B cell (primary cell): Measurements from ENCODE around the gene AP1M1. TPM values are rescaled to one million over a fixed set of nuclear protein-coding genes. Genes with fewer than 3 reads are reported as not detected.

ENCODE experiments used
- ATAC-seq: fragments of 200-7000 bp; cut with Tn5 transposase; one replicate; pipeline ENCODE4 v1.10.0; 2021; ENCODE audit warnings: low read depth, mild to moderate bottlenecking, moderate number of reproducible peaks, moderate library complexity
- CTCF ChIA-PET: fragments of 350-600 bp; sonication (Branson Sonifier 250); formaldehyde crosslinking; loops from one replicate; lab custom pipeline; 2021; ENCODE audit warnings: antibody characterized with exemption, inconsistent platforms; lab: Charles Lee
- POLR2A ChIA-PET: fragments of 350-600 bp; sonication (Branson Sonifier 250); formaldehyde crosslinking; loops from one replicate; lab custom pipeline; 2021; ENCODE audit warnings: antibody characterized with exemption; lab: Charles Lee
- DNase-seq: peaks from one replicate; pipeline ENCODE4 v3.0.0; 2013
- H2AFZ ChIP-seq: 2 replicates; pipeline ENCODE4 v1.6.1; 2012; ENCODE audit warnings: mild to moderate bottlenecking, low read depth, low read length; ENCODE audit not compliant: insufficient read depth, poor library complexity, severe bottlenecking
- H3K27ac ChIP-seq, 2 donors: 1 replicate in 1 of 2; 2 replicates in 1 of 2; pipeline ENCODE4 v1.5.1; 2012 to 2013; ENCODE audit warnings: low read length in 2 of 2, mild to moderate bottlenecking in 2 of 2, moderate library complexity in 1 of 2
- H3K27me3 ChIP-seq, 4 experiments: fragments of 200-600 bp in 1 of 4; sonication (generic) in 1 of 4; replicated peaks in 1 of 4; 1 replicate in 2 of 4; 2 replicates in 2 of 4; pipeline versions ENCODE4 v1.6.1 to v1.7.0; 2013 to 2016; ENCODE audit warnings: low read length in 3 of 4, mild to moderate bottlenecking in 2 of 4, mixed read lengths in 1 of 4, moderate library complexity in 1 of 4; ENCODE audit not compliant: insufficient read depth in 4 of 4, control insufficient read depth in 3 of 4; ENCODE audit errors: control extremely low read depth in 1 of 4
- H3K36me3 ChIP-seq, 2 experiments: replicated peaks in 1 of 2; 1 replicate in 1 of 2; 2 replicates in 1 of 2; pipeline versions ENCODE4 v1.6.1 to v1.7.1; 2013; ENCODE audit warnings: low read length in 1 of 2; ENCODE audit not compliant: insufficient read depth in 2 of 2, control insufficient read depth in 1 of 2; ENCODE audit errors: control extremely low read depth in 1 of 2, extremely low read depth in 1 of 2
- H3K4me1 ChIP-seq, 2 donors: fragments of 200-600 bp in 1 of 2; sonication (generic) in 1 of 2; 1 replicate in 1 of 2; 2 replicates in 1 of 2; pipeline versions ENCODE4 v1.5.1 to v1.6.1; 2013 to 2017; ENCODE audit warnings: low read length in 2 of 2; ENCODE audit not compliant: control insufficient read depth in 2 of 2, insufficient read depth in 2 of 2
- H3K4me2 ChIP-seq: replicated peaks from 2 replicates; pipeline ENCODE3; 2012; ENCODE audit warnings: mild to moderate bottlenecking, low read depth, low read length; ENCODE audit not compliant: poor library complexity, severe bottlenecking
- H3K4me3 ChIP-seq, 5 experiments: fragments of 200-600 bp in 1 of 5; sonication (generic) in 1 of 5; 1 replicate in 3 of 5; 2 replicates in 2 of 5; pipeline versions ENCODE4 v1.5.1 to v1.7.0; 2011 to 2016; ENCODE audit warnings: low read length in 4 of 5, mild to moderate bottlenecking in 4 of 5, low read depth in 2 of 5, control low read depth in 1 of 5, moderate library complexity in 1 of 5; ENCODE audit not compliant: insufficient read depth in 1 of 5; ENCODE audit errors: control extremely low read depth in 1 of 5, extremely low read depth in 1 of 5
- H3K79me2 ChIP-seq: fragments of 200-600 bp; sonication (generic); one replicate; pipeline ENCODE4 v1.6.0; 2016; ENCODE audit warnings: low read length; ENCODE audit not compliant: control insufficient read depth, insufficient read depth
- H3K9ac ChIP-seq: fragments of 200-600 bp; sonication (generic); 2 replicates; pipeline ENCODE4 v1.6.1; 2017; ENCODE audit warnings: mild to moderate bottlenecking, low read length, moderate library complexity
- H3K9me3 ChIP-seq, 3 donors: one replicate each; pipeline versions ENCODE4 v1.6.1 to v1.7.1; 2013; ENCODE audit warnings: low read length in 2 of 3; ENCODE audit not compliant: control insufficient read depth in 2 of 3, insufficient read depth in 1 of 3; ENCODE audit errors: control extremely low read depth in 1 of 3
- H4K20me1 ChIP-seq: 2 replicates; pipeline ENCODE4 v1.6.0; 2012; ENCODE audit warnings: mild to moderate bottlenecking, low read length; ENCODE audit not compliant: insufficient read depth, control insufficient read depth, poor library complexity, severe bottlenecking
- H3K27ac Mint-ChIP-seq: one replicate; pipeline ENCODE4 v1.8.0; 2021; ENCODE audit warnings: mixed read lengths
- H3K27me3 Mint-ChIP-seq: one replicate; pipeline ENCODE4 v1.8.0; 2021; ENCODE audit warnings: mixed read lengths
- H3K4me1 Mint-ChIP-seq: one replicate; pipeline ENCODE4 v1.8.0; 2021; ENCODE audit warnings: mixed read lengths
- H3K4me3 Mint-ChIP-seq: one replicate; pipeline ENCODE4 v1.8.0; 2021; ENCODE audit warnings: mixed read lengths
- H3K9me3 Mint-ChIP-seq: one replicate; pipeline ENCODE4 v1.8.0; 2022; ENCODE audit warnings: mixed read lengths; ENCODE audit not compliant: insufficient read depth
- CTCF ChIP-seq: fragments of 200-600 bp; IDR thresholded peaks from one replicate; pipeline ENCODE4 v1.8.0; 2022; ENCODE audit warnings: antibody characterized with exemption, mild to moderate bottlenecking
- EZH2 ChIP-seq: IDR thresholded peaks from 2 replicates; pipeline ENCODE4 v1.6.1; 2012; ENCODE audit warnings: borderline replicate concordance, low read depth, mild to moderate bottlenecking, moderate library complexity, low read length; ENCODE audit not compliant: insufficient read depth, poor library complexity, severe bottlenecking
- WGBS: methylation state at CpG from one replicate; pipeline ENCODE4 v1.1.5; 2013; ENCODE audit warnings: missing lambda C conversion rate; ENCODE audit not compliant: insufficient coverage; 5-methylcytosine and 5-hydroxymethylcytosine counted together
- intact Hi-C: fragments of 100-400 bp; cut with micrococcal nuclease; formaldehyde crosslinking; loops from one replicate; pipeline ENCODE4 v1.10.0; 2022
- polyA plus RNA-seq: library from polyadenylated mRNA; depleted of rRNA; stranded (reverse); fragments of >200 nt; gene quantifications from 2 replicates; pipeline ENCODE4 v1.2.3, GENCODE V29; 2012
- total RNA-seq, 2 donors: library from RNA; stranded (reverse); fragments of 120-200 nt in 1 of 2; gene quantifications; 1 replicate in 1 of 2; 2 replicates in 1 of 2; pipeline versions ENCODE4 v1.2.3 to v1.2.4, GENCODE V29; 2013 to 2022

The AP1M1 gene
- total and polyA plus RNA-seq, 2 donors (not counting 1 experiment from before 2014, with no cell fraction given): 77.8 to 102 TPM

GRCh38 chr19:16262618-16263017 is 64.9 kb downstream of the AP1M1 start:
- intact Hi-C loops: loop anchor here (2.0 to 5.0 kb wide), 2 partner anchors 20 to 325 kb away; no protein-coding TSS in a partner anchor
- Mint-ChIP-seq H3K27me3 (no peaks in the 10 kb centered on the region), H3K4me1 (peaks cover 70% of the 10 kb centered on the region), H3K9me3 (no peaks in the 10 kb centered on the region), H3K27ac (peak overlapping the region; percentile 95), H3K4me3 (peak overlapping the region; percentile 76)
- H3K36me3 ChIP-seq: no peaks in the 10 kb centered on the region
- peak overlapping the region in 2 of 5 experiments; percentile 1 to 6 for H3K4me3 ChIP-seq
- no peaks in the 10 kb centered on the region for H3K79me2 ChIP-seq
- peaks cover 0 to 17% (median 3%) of the 10 kb centered on the region in 3 donors for H3K9me3 ChIP-seq
- no peak for DNase-seq
- no peak for TF ChIP-seq CTCF
- TF ChIP-seq EZH2: no peak
- no peak overlapping the region for H2AFZ ChIP-seq
- peaks cover 63 to 71% of the 10 kb centered on the region in 2 donors for H3K4me1 ChIP-seq
- H3K27ac ChIP-seq: peak overlapping the region; percentile 87 to 89
- peak overlapping the region; percentile 79 for H3K4me2 ChIP-seq
- H3K9ac ChIP-seq: peak overlapping the region; percentile 22
- CTCF ChIA-PET: interaction anchor here (0.6 to 7.6 kb wide), 14 partner anchors 11 to 155 kb away, joined by 3 to 47 read pairs (median 4); no protein-coding TSS in a partner anchor
- no peak for ATAC-seq
- no peaks in the 10 kb centered on the region for H3K27me3 ChIP-seq
- no peaks in the 10 kb centered on the region for H4K20me1 ChIP-seq
- 71% methylated on average over 8 of the region's 8 CpGs for WGBS
- POLR2A ChIA-PET: interaction anchor here (0.6 to 8.0 kb wide), 18 partner anchors 9 to 120 kb away, joined by 3 to 67 read pairs (median 5); partner anchors contain the start of gene KLF2

GRCh38 chr19:16263141-16263761 is 65.5 kb downstream of the AP1M1 start:
- peak overlapping the region; percentile 76 for H3K4me3 Mint-ChIP-seq
- peak overlapping the region; percentile 95 for H3K27ac Mint-ChIP-seq

More at GRCh38 chr19:16263141-16263761, 65.5 kb downstream of the AP1M1 start:
- H3K36me3 ChIP-seq: no peaks in the 10 kb centered on the region
- H3K4me1 ChIP-seq: peaks cover 56 to 64% of the 10 kb centered on the region in 2 donors
- no peaks in the 10 kb centered on the region for H4K20me1 ChIP-seq
- ATAC-seq: peak; percentile 24
- H3K79me2 ChIP-seq: no peaks in the 10 kb centered on the region
- TF ChIP-seq CTCF (no peak), EZH2 (no peak)
- Mint-ChIP-seq H3K4me1 (peaks cover 65% of the 10 kb centered on the region), H3K27me3 (no peaks in the 10 kb centered on the region), H3K9me3 (no peaks in the 10 kb centered on the region)
- H2AFZ ChIP-seq: no peak overlapping the region
- peak overlapping the region; percentile 22 for H3K9ac ChIP-seq
- no peaks in the 10 kb centered on the region for H3K27me3 ChIP-seq
- peak overlapping the region; percentile 79 for H3K4me2 ChIP-seq
- POLR2A ChIA-PET: interaction anchor here (0.6 to 8.0 kb wide), 13 partner anchors 12 to 1932 kb away, joined by 3 to 67 read pairs (median 5); partner anchors contain the start of gene KLF2
- peaks cover 0 to 17% (median 3%) of the 10 kb centered on the region in 3 donors for H3K9me3 ChIP-seq
- peak overlapping the region; percentile 87 to 89 for H3K27ac ChIP-seq
- CTCF ChIA-PET: interaction anchor here (0.6 to 7.6 kb wide), 13 partner anchors 12 to 207 kb away, joined by 3 to 47 read pairs (median 4); partner anchors contain the start of gene KLF2
- intact Hi-C loops: loop anchor here (2.0 to 5.0 kb wide), 2 partner anchors 20 to 324 kb away; no protein-coding TSS in a partner anchor
- WGBS: 16% methylated on average over 5 of the region's 14 CpGs
- peak; percentile 82 for DNase-seq
- peak overlapping the region in 3 of 5 experiments; percentile 1 to 33 (median 5) for H3K4me3 ChIP-seq
